Inflammatory macrophage treated with lipopolysaccharide for 1 hour (primary cell): Measurements from ENCODE around the gene GAPT.

Source experiments
- DNase-seq, 2 donors: peaks; one replicate each; pipeline ENCODE4 v3.0.0-alpha.2; 2020 to 2022

The GAPT gene

GRCh38 chr5:58491216-58491892 is at the start of gene GAPT:
TSS of gene GAPT (plus strand) at chr5:58491435. CDS start at chr5:58494537, 3,102 bp downstream.
- peak; percentile 62 to 66 for DNase-seq

- DNase-seq, result no peak
These were observed 46.4 kb upstream of the GAPT start for GRCh38 chr5:58444805-58445204.

- DNase-seq, result no peak
These were observed 45.2 kb upstream of the GAPT start for GRCh38 chr5:58446024-58446423.

- no peak for DNase-seq
These were observed 44.0 kb upstream of the GAPT start for GRCh38 chr5:58447226-58447625.

GRCh38 chr5:58450018-58450417 is 41.2 kb upstream of the GAPT start:
- no peak for DNase-seq

GRCh38 chr5:58450811-58451629 is 40.2 kb upstream of the GAPT start:
- DNase-seq, result peak in 1 of 2 donors; percentile 11

GRCh38 chr5:58451732-58452565 is 39.3 kb upstream of the GAPT start:
- DNase-seq, result no peak

- DNase-seq, result no peak
These were observed 38.5 kb upstream of the GAPT start for GRCh38 chr5:58452566-58453258.

GRCh38 chr5:58453306-58453705 is 37.9 kb upstream of the GAPT start:
- no peak for DNase-seq

- no peak for DNase-seq
These were observed 37.2 kb upstream of the GAPT start for GRCh38 chr5:58454025-58454424.

GRCh38 chr5:58455066-58455465 is 36.2 kb upstream of the GAPT start:
- DNase-seq, result no peak

GRCh38 chr5:58455480-58455879 is 35.8 kb upstream of the GAPT start:
- DNase-seq, result no peak

GRCh38 chr5:58456026-58456425 is 35.2 kb upstream of the GAPT start:
- DNase-seq, result no peak

GRCh38 chr5:58456486-58456885 is 34.7 kb upstream of the GAPT start:
- DNase-seq, result no peak

GRCh38 chr5:58457050-58457449 is 34.2 kb upstream of the GAPT start:
- DNase-seq, result no peak

GRCh38 chr5:58458141-58458742 is 33.0 kb upstream of the GAPT start:
- no peak for DNase-seq

- no peak for DNase-seq
These were observed 32.5 kb upstream of the GAPT start for GRCh38 chr5:58458743-58459145.

GRCh38 chr5:58459146-58460001 is 31.9 kb upstream of the GAPT start:
- DNase-seq, result peak; percentile 7 to 27

GRCh38 chr5:58460002-58460731 is 31.1 kb upstream of the GAPT start, which contains the start of gene PLK2:
TSS of gene PLK2 (minus strand) at chr5:58460086. CDS start at chr5:58459959, 127 bp downstream.
- peak; percentile 76 to 97 for DNase-seq

GRCh38 chr5:58460732-58461286 is 30.4 kb upstream of the GAPT start:
- DNase-seq, result peak; percentile 77 to 99
